Liver (tissue), 9 donors: ENCODE measurements around the gene SLC22A15. TPM values are rescaled to one million over a fixed set of nuclear protein-coding genes. Genes with fewer than 3 reads are reported as not detected.

Experiments used
- DNase-seq: peaks from one replicate; pipeline ENCODE4 v3.0.0-alpha.2; 2017; ENCODE audit warnings: low spot score
- H3K27ac ChIP-seq, 2 donors: one replicate each; pipeline ENCODE4 v1.7.0; 2013; ENCODE audit warnings: inconsistent platforms in 2 of 2, low read length in 2 of 2, control low read depth in 1 of 2, low read depth in 1 of 2, mild to moderate bottlenecking in 1 of 2
- H3K27me3 ChIP-seq, 4 donors: one replicate each; pipeline versions ENCODE4 v1.6.1 to v1.7.0; 2013; ENCODE audit warnings: low read length in 3 of 4, inconsistent platforms in 1 of 4, mild to moderate bottlenecking in 1 of 4, moderate library complexity in 1 of 4; ENCODE audit not compliant: control insufficient read depth in 4 of 4, insufficient read depth in 4 of 4
- H3K36me3 ChIP-seq, 4 donors: one replicate each; pipeline versions ENCODE4 v1.6.1 to v1.7.0; 2013; ENCODE audit warnings: low read length in 3 of 4, mild to moderate bottlenecking in 3 of 4, low read depth in 1 of 4, moderate library complexity in 1 of 4; ENCODE audit not compliant: control insufficient read depth in 4 of 4, insufficient read depth in 3 of 4
- H3K4me1 ChIP-seq, 4 donors: one replicate each; pipeline versions ENCODE4 v1.6.1 to v1.7.0; 2013; ENCODE audit warnings: low read length in 3 of 4, mild to moderate bottlenecking in 3 of 4, moderate library complexity in 1 of 4; ENCODE audit not compliant: control insufficient read depth in 4 of 4, insufficient read depth in 4 of 4
- H3K4me3 ChIP-seq, 3 donors: one replicate each; pipeline versions ENCODE4 v1.6.1 to v1.7.0; 2013; ENCODE audit warnings: low read length in 3 of 3, control low read depth in 1 of 3, low read depth in 1 of 3, mild to moderate bottlenecking in 1 of 3
- H3K9ac ChIP-seq, 2 donors: one replicate each; pipeline ENCODE4 v1.7.0; 2013; ENCODE audit warnings: low read length in 2 of 2, mild to moderate bottlenecking in 2 of 2, moderate library complexity in 2 of 2, control low read depth in 1 of 2, low read depth in 1 of 2
- H3K9me3 ChIP-seq, 4 donors: one replicate each; pipeline versions ENCODE4 v1.6.1 to v1.7.0; 2013; ENCODE audit warnings: low read length in 3 of 4; ENCODE audit not compliant: control insufficient read depth in 4 of 4
- CTCF ChIP-seq: fragments of 150-350 bp; IDR thresholded peaks from 2 replicates; pipeline ENCODE4 v1.5.1; 2017; ENCODE audit warnings: improper control_type of control experiment, low read depth, low read length; ENCODE audit not compliant: missing input control
- EGR1 ChIP-seq, 2 donors: IDR thresholded peaks; 2 replicates each; pipeline ENCODE4 v1.6.1; 2016 to 2018; ENCODE audit warnings: antibody characterized with exemption in 2 of 2, low read depth in 2 of 2
- FOXA1 ChIP-seq: IDR thresholded peaks from 2 replicates; pipeline ENCODE4 v1.6.1; 2016; ENCODE audit warnings: antibody characterized with exemption
- FOXA2 ChIP-seq: IDR thresholded peaks from 2 replicates; pipeline ENCODE4 v1.6.1; 2016; ENCODE audit warnings: antibody characterized with exemption
- GABPA ChIP-seq, 2 donors: IDR thresholded peaks in 1 of 2; conservative IDR thresholded peaks in 1 of 2; 2 replicates each; pipeline ENCODE4 v1.6.1; 2016; ENCODE audit warnings: antibody characterized with exemption in 2 of 2, mild to moderate bottlenecking in 1 of 2, moderate library complexity in 1 of 2
- HNF4A ChIP-seq, 2 donors: conservative IDR thresholded peaks; 2 replicates each; pipeline ENCODE4 v1.6.1; 2016; ENCODE audit warnings: antibody characterized with exemption in 2 of 2, mild to moderate bottlenecking in 2 of 2
- HNF4G ChIP-seq: IDR thresholded peaks from 2 replicates; pipeline ENCODE4 v1.6.1; 2016; ENCODE audit warnings: antibody characterized with exemption
- JUND ChIP-seq, 2 donors: IDR thresholded peaks; 2 replicates each; pipeline ENCODE4 v1.6.1; 2016; ENCODE audit warnings: antibody characterized with exemption in 2 of 2
- NR2F2 ChIP-seq: IDR thresholded peaks from 2 replicates; pipeline ENCODE4 v1.6.1; 2016; ENCODE audit warnings: antibody characterized with exemption
- RAD21 ChIP-seq, 2 donors: IDR thresholded peaks; 2 replicates each; pipeline ENCODE4 v1.6.1; 2016; ENCODE audit warnings: antibody characterized with exemption in 2 of 2, mild to moderate bottlenecking in 2 of 2
- REST ChIP-seq: IDR thresholded peaks from 2 replicates; pipeline ENCODE4 v1.6.1; 2016; ENCODE audit warnings: antibody characterized with exemption, mild to moderate bottlenecking
- RXRA ChIP-seq, 2 donors: IDR thresholded peaks; 2 replicates each; pipeline ENCODE4 v1.6.1; 2017 to 2018; ENCODE audit warnings: antibody characterized with exemption in 2 of 2, mild to moderate bottlenecking in 1 of 2
- SP1 ChIP-seq: IDR thresholded peaks from 2 replicates; pipeline ENCODE4 v1.6.1; 2018; ENCODE audit warnings: antibody characterized with exemption, mild to moderate bottlenecking
- TAF1 ChIP-seq: conservative IDR thresholded peaks from 2 replicates; pipeline ENCODE4 v1.6.1; 2016; ENCODE audit warnings: antibody characterized with exemption, mild to moderate bottlenecking
- YY1 ChIP-seq: IDR thresholded peaks from 2 replicates; pipeline ENCODE4 v1.6.1; 2016; ENCODE audit warnings: antibody characterized with exemption, mild to moderate bottlenecking
- WGBS: extraction: QIAGEN DNeasy Blood & Tissue Kit; methylation state at CpG from one replicate; pipeline ENCODE4 v1.1.7; 2013; 5-methylcytosine and 5-hydroxymethylcytosine counted together
- polyA plus RNA-seq, 2 donors: library from polyadenylated mRNA; stranded (reverse) in 1 of 2; unstranded in 1 of 2; fragments of 200-250 nt in 1 of 2; fragments of >200 nt in 1 of 2; fragmentation: Nextera tagmentation in 1 of 2; extraction: Ambion mirVana in 1 of 2; gene quantifications; one replicate each; pipeline versions ENCODE4 v1.2.1 to v1.2.3, GENCODE V29; 2013 to 2015
- total RNA-seq, 2 donors: library from RNA; depleted of rRNA; stranded (reverse); fragments of >200 nt; gene quantifications; one replicate each; pipeline ENCODE4 v1.2.3, GENCODE V29; 2014
- TF ChIP-seq, protein P1 (sequence below): IDR thresholded peaks from 2 replicates; pipeline ENCODE4 v1.6.1; 2016; ENCODE audit warnings: antibody characterized with exemption
- TF ChIP-seq, protein P2 (sequence below): IDR thresholded peaks from 2 replicates; pipeline ENCODE4 v1.6.1; 2016; ENCODE audit warnings: antibody characterized with exemption
- TF ChIP-seq, protein P3 (sequence below): IDR thresholded peaks from 2 replicates; pipeline ENCODE4 v1.6.1; 2016; ENCODE audit warnings: antibody characterized with exemption
- donor health status: healthy.
- donor health status: healthy.
- donor health status: healthy.
- donor health status: healthy.
- donor health status: healthy.

SLC22A15 gene
- total and polyA plus RNA-seq, 4 donors = 0.12 to 3.6 (median 0.83) TPM

DNA sequence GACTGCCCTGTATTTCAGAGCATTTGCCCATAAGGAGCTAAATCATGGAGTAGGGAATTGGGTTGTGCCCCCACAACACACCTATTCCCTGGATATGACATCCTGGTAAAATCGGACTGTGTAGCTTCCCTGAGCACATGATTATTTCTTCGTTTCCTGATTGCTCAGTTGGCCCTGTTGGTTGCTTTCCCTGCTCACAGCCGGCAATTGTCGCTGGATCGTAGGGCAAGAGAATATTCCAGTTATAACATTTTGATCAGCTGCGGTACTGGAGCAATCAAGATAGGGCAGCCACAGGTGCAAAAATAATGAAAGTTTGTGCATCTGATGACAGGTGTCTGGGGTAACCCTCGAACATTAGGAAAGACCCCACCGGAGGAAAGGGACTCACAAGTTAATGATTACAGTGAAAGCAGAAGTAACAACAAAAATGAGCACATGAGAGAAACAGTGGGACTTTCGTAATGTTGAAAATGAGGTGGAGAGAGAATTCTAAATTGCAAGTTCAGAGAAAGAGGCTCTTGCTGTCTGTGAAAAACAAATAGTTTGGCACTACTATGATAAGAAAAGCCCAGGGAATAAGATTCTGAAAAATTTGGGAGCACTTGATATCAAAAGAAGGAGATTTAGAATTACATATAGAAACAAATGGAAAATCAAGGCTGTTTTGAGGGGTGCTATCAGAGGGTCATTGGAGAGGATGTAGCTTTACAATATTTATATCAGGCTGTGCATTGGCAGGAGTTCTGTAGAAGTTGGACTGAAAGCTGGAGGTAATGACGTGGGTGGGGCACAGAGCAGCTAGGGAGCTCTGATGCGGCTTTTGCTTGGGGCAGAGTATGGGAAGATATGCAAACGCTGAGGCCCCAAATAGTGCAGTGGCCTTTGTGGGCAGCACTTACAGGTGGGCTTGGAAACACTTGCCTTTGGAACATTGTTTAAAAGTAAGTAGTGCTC is 134.5 kb downstream of the SLC22A15 start, which contains the start of gene MAB21L3:
MAB21L3 (plus strand) TSS at position 833 of the 957 bp plus-strand sequence. CDS start 1,217 bp downstream, outside the sequence.
- WGBS = 31% methylated on average over 12 of the region's 12 CpGs
- Histone ChIP-seq H3K27ac (peak within 1 kb of the TSS; percentile 74 to 77), H3K36me3 (no peaks in the 10 kb centered on the region), H3K9ac (peak within 1 kb of the TSS; percentile 7 to 75), H3K4me1 (peaks cover 0 to 10% (median 5%) of the 10 kb centered on the region in 4 donors), H3K27me3 (no peaks in the 10 kb centered on the region), H3K9me3 (no peaks in the 10 kb centered on the region), H3K4me3 (peak within 1 kb of the TSS in 2 of 3 donors; percentile 9 to 38)
- DNase-seq = no peak
- TF ChIP-seq EGR1 (IDR thresholded peaks at IDR 0.05; ENCODE audit: low read depth in 2 of 2) (no peak), REST (no peak), RAD21 (IDR thresholded peaks at IDR 0.05) (no peak), FOXA2 (no peak), FOXA1 (no peak), SP1 (peak; percentile 37), HNF4A (conservative IDR thresholded peaks at IDR 0.05) (peak in 1 of 2 donors; percentile 12), TAF1 (no peak), YY1 (peak; percentile 13), CTCF (no peak), NR2F2 (no peak), JUND (IDR thresholded peaks at IDR 0.05) (no peak), GABPA (IDR thresholded peaks at IDR 0.05 in 1 of 2, conservative IDR thresholded peaks at IDR 0.05 in 1 of 2) (no peak), HNF4G (no peak), RXRA (IDR thresholded peaks at IDR 0.05) (peak in 1 of 2 donors; percentile 34)
- TF ChIP-seq, protein P1, sequence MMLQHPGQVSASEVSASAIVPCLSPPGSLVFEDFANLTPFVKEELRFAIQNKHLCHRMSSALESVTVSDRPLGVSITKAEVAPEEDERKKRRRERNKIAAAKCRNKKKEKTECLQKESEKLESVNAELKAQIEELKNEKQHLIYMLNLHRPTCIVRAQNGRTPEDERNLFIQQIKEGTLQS = no peak
- TF ChIP-seq, protein P2, sequence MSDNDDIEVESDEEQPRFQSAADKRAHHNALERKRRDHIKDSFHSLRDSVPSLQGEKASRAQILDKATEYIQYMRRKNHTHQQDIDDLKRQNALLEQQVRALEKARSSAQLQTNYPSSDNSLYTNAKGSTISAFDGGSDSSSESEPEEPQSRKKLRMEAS = peak; percentile 37
- TF ChIP-seq, protein P3, sequence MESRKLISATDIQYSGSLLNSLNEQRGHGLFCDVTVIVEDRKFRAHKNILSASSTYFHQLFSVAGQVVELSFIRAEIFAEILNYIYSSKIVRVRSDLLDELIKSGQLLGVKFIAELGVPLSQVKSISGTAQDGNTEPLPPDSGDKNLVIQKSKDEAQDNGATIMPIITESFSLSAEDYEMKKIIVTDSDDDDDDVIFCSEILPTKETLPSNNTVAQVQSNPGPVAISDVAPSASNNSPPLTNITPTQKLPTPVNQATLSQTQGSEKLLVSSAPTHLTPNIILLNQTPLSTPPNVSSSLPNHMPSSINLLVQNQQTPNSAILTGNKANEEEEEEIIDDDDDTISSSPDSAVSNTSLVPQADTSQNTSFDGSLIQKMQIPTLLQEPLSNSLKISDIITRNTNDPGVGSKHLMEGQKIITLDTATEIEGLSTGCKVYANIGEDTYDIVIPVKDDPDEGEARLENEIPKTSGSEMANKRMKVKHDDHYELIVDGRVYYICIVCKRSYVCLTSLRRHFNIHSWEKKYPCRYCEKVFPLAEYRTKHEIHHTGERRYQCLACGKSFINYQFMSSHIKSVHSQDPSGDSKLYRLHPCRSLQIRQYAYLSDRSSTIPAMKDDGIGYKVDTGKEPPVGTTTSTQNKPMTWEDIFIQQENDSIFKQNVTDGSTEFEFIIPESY = no peak
